SK-N-MC (cell line): ENCODE results near the gene YPEL3.
A peak's percentile ranks its signal among the peaks of the same experiment; 100 is the strongest.

Experiments used
- DNase-seq: peaks from one replicate; pipeline ENCODE4 v3.0.0-alpha.2; 2011; ENCODE audit warnings: low read depth, low spot score
- H3K27ac ChIP-seq: fragments of 200-600 bp; sonication (generic); 2 replicates; pipeline ENCODE4 v1.5.1; 2016; ENCODE audit warnings: mixed run types
- H3K36me3 ChIP-seq: fragments of 200-600 bp; sonication (generic); 2 replicates; pipeline ENCODE4 v1.6.1; 2017; ENCODE audit warnings: antibody characterized with exemption, low read length, mixed read lengths; ENCODE audit not compliant: insufficient read depth
- H3K4me3 ChIP-seq: fragments of 200-600 bp; sonication (generic); 2 replicates; pipeline ENCODE4 v1.5.1; 2016
- H3K9ac ChIP-seq: fragments of 200-600 bp; sonication (generic); 2 replicates; pipeline ENCODE4 v1.8.0; 2017; ENCODE audit warnings: mixed run types, mixed read lengths; ENCODE audit not compliant: insufficient read length
- H3K9me3 ChIP-seq: fragments of 200-600 bp; sonication (generic); 2 replicates; pipeline ENCODE4 v1.6.1; 2017; ENCODE audit warnings: low read depth, mild to moderate bottlenecking, antibody characterized with exemption, low read length, moderate library complexity, mixed read lengths
- EZH2 ChIP-seq: fragments of 200-600 bp; sonication (generic); IDR thresholded peaks from one replicate; pipeline ENCODE4 v1.6.1; 2017; ENCODE audit warnings: antibody characterized with exemption
- FOXP2 ChIP-seq: optimal IDR thresholded peaks from 2 replicates; pipeline ENCODE3; 2011; ENCODE audit warnings: mild to moderate bottlenecking, moderate library complexity; ENCODE audit not compliant: insufficient read depth; ENCODE audit errors: extremely low read length, control extremely low read depth
- POLR2AphosphoS5 ChIP-seq: IDR thresholded peaks from 2 replicates; pipeline ENCODE4 v1.6.1; 2012; ENCODE audit warnings: mild to moderate bottlenecking, low read depth, low read length, borderline replicate concordance

Gene YPEL3

DNA sequence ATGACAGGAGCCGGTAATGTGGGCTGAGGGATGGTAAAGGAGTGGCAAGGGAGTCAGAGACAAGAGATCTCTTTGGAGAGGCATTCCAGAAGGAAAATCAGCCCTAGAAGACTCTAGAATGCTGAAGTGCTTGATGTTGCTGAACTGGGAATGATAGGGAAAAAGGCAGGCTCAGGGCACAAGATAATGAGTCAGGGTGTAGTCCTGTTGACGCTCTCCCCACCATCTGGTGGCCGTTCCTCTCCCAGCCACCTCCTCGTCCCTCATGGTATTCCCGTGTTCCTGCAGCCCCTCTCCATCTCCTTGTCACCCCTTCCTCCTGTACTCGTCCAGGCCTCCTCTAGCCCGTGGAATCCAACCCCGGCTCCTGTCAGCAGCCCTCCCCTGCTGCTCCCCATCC lies 41.6 kb downstream of the YPEL3 start:
- no peak overlapping the region for H3K27ac ChIP-seq
- peaks cover 23% of the 10 kb centered on the region; the same call in 1 of the 2 replicates for H3K36me3 ChIP-seq
- H3K4me3 ChIP-seq, result no peak overlapping the region; the same call in 1 of the 2 replicates
- no peak overlapping the region for H3K9ac ChIP-seq
- DNase-seq, result no peak
- no peak for TF ChIP-seq FOXP2
- TF ChIP-seq EZH2, result no peak
- no peak for TF ChIP-seq POLR2AphosphoS5
- H3K9me3 ChIP-seq, result no peaks in the 10 kb centered on the region

DNA sequence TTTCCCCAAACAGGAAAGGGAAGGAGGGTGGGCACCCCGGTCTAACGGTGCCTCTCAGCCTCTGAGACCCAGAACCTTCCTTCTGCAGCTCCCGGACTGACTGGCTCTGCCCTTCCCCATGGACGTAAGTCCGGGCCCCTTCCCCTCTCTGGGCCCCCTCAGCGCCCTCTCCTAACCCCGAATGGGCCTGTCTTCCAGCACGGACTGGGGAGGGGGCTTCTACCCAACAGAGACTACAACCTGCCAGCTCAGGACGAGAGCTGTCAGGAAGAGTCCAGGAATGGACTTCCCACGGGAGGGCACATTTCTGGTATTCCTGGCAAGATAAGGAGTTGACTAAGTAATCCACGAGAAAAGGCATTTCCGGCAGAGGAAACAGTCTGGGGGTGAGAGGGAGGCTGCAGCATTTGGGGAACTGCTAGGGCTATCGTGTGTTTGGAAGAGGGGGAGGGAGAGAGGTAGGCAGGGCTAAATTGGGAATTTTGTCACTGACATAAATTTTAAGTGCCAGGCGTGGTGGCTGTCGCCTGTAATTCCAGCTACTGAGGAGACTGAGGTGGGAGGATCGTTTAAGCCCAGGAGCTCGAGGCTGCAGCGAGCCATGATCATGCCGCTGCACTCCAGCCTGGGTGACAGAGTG lies 42.5 kb downstream of the YPEL3 start:
- TF ChIP-seq POLR2AphosphoS5 (0 out of 2 replicates have a peak, but pooled peaks have one; percentile 23), FOXP2 (peak; percentile 24), EZH2 (no peak)
- Histone ChIP-seq H3K9me3 (no peaks in the 10 kb centered on the region), H3K9ac (peak overlapping the region; percentile 79), H3K4me3 (peak overlapping the region; percentile 97), H3K27ac (peak overlapping the region; percentile 89), H3K36me3 (peaks cover 19% of the 10 kb centered on the region; the same call in 1 of the 2 replicates)
- DNase-seq, result peak; percentile 73

DNA sequence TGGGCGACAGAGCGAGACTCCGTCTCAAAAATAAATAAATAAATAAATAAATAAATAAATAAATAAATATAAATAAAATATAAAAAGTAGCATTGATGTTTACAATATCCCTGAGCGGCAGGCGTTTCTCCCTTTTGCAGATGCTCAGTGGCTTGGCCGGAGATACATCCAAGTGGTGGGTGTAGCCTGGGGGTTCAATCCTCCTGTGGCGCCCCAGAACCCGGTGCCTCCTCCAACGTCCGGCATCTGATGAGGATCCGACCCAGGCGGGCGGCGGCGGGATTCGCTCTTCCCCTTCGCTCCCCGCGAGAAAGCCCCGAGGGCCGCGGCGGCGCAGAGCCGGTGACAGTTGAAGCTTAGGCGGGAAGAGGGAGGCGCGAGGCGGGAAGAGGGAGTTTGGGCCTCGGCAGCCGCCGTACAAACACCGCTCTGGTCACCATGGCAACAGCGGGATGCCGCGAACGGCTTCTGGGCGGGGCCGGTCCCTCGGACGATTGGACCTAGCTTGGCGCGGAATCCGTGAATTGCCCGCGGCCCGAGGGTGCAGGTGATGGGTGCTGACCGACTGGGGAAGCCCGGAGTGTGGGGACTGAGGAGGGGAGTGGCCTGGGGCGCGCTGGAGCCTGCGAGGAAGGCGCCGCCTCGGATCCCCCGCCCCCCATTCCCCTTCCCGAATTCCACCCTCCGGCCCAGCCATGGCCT lies 43.2 kb downstream of the YPEL3 start:
- H3K9me3 ChIP-seq, result no peaks in the 10 kb centered on the region
- H3K36me3 ChIP-seq, result peaks cover 15% of the 10 kb centered on the region; the same call in 1 of the 2 replicates
- peak overlapping the region; percentile 89 for H3K27ac ChIP-seq
- H3K4me3 ChIP-seq, result peak overlapping the region; percentile 97
- TF ChIP-seq FOXP2 (no peak), POLR2AphosphoS5 (no peak; the same call in 1 of the 2 replicates), EZH2 (no peak)
- peak; percentile 28 for DNase-seq
- H3K9ac ChIP-seq, result peak overlapping the region; percentile 79

DNA sequence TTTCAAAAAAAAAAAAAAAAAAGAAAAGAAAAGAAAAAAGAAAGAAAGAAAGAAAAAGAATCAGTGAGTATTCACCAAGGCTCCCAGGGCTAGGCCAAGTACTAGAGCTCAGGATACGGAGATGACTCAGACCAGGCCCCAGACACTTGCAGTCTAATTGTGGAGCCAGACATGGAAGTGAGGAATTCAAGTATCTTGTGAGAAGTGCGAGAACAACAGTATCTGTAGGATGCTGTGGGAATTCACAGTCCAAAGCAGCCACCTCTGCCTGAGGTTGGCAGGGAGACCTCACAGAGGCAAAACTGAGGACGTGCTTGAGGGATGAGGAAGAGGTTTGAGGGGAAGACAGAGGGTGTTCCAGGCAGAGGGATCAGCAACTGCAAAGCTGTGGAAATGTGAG lies 44.5 kb downstream of the YPEL3 start:
- Histone ChIP-seq H3K27ac (peak overlapping the region; percentile 29; the same call in 1 of the 2 replicates), H3K9ac (no peak overlapping the region), H3K36me3 (peaks cover 8% of the 10 kb centered on the region; the same call in 1 of the 2 replicates), H3K4me3 (no peak overlapping the region), H3K9me3 (no peaks in the 10 kb centered on the region)
- no peak for DNase-seq
- no peak for TF ChIP-seq EZH2
- no peak for TF ChIP-seq POLR2AphosphoS5
- TF ChIP-seq FOXP2, result no peak

DNA sequence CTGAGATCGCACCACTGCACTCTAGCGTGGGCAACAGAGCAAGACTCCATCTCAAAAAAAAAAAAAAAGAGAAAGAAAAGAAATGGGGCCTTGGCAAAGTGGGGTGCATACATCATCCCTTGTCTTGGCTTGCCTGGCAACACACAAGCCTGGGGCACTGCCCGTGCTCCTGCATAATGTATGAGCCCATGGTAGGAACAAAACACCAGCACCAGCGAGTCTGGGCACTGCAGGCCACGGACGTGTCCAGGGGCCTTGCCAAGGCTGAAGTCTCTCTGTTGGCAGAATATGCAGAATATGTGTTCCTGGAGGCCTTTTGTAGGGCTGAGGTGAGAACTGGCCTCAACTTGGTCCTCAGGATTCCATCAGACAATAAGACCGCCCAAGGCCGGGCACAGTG lies 46.1 kb downstream of the YPEL3 start:
- H3K27ac ChIP-seq, result no peak overlapping the region

DNA sequence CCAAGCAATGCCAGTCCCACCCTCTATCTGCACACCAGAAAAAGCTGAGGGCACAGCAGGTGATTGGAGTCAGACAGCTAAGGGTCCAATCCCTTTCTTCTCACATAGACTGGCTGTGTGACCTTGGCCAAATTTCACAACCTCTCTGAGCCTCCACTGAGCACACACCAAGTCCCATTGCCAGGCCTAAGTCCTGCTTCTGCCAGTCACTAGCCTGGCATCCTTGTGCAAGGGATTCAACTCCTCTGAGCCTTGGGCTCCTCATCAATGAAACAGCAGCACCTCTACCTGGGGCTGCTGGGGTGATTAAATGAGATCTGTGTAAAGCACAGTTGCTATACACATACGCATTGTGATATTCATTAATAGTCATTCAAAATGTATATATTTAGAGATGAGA lies 49.4 kb downstream of the YPEL3 start:
- no peak overlapping the region for H3K27ac ChIP-seq
- no peak for DNase-seq
- H3K36me3 ChIP-seq, result no peaks in the 10 kb centered on the region
- TF ChIP-seq FOXP2, result no peak
- no peak for TF ChIP-seq EZH2
- no peak for TF ChIP-seq POLR2AphosphoS5
- no peak overlapping the region for H3K4me3 ChIP-seq
- H3K9ac ChIP-seq, result no peak overlapping the region
- no peaks in the 10 kb centered on the region for H3K9me3 ChIP-seq

More for the DNA sequence above, 46.1 kb downstream of the YPEL3 start:
- Histone ChIP-seq H3K9ac (no peak overlapping the region), H3K9me3 (no peaks in the 10 kb centered on the region), H3K4me3 (no peak overlapping the region), H3K36me3 (no peaks in the 10 kb centered on the region)
- no peak for TF ChIP-seq FOXP2
- no peak for DNase-seq

DNA sequence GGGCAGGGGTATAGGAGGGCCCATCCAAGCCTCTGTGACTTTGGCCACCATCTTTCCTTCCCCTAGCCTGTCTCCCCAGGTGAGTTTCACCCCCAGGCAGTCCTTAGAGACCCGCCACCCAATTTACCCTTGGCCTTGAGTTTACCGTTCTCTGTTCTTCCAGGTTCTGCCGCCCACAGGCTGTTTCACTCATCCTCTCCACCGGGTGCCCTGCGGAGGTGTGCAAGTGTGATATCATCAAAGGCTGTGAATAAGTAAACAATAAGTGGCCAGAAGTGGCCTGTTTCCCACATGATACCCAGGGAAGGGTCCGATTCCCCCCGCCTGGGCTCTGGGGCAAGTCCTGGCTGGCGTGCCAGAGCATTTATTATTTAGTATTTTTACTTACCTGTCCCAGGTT lies 49.8 kb downstream of the YPEL3 start:
- Histone ChIP-seq H3K36me3 (no peaks in the 10 kb centered on the region), H3K9ac (no peak overlapping the region), H3K4me3 (no peak overlapping the region), H3K27ac (no peak overlapping the region), H3K9me3 (no peaks in the 10 kb centered on the region)
- TF ChIP-seq POLR2AphosphoS5 (no peak), FOXP2 (no peak), EZH2 (no peak)
- DNase-seq, result no peak
